Measurements from ENCODE around the gene CDKN1A.
A peak's percentile ranks its signal among the peaks of the same experiment; 100 is the strongest.
"Not testable (repeated sequence)": the region's sequence is repeated elsewhere in the genome, so short reads cannot be mapped to it uniquely, and the experiment has no call there.

The CDKN1A gene

GRCh38 chr6:36678488-36679042, at the start of gene CDKN1A:
TSS of gene CDKN1A (plus strand) at chr6:36678714. CDS start at chr6:36684102, 5,388 bp downstream.
- DNase-seq = peak in 12 of 14 donors; percentile 30 to 90 (median 68)

GRCh38 chr6:36629784-36630183, 48.7 kb upstream of the CDKN1A start:
- no peak for DNase-seq

- DNase-seq = no peak
Observed at GRCh38 chr6:36631326-36632011, 47.0 kb upstream of the CDKN1A start.

GRCh38 chr6:36633370-36633769, 45.1 kb upstream of the CDKN1A start:
- no peak for DNase-seq

GRCh38 chr6:36633915-36634314, 44.6 kb upstream of the CDKN1A start:
- DNase-seq = no peak

GRCh38 chr6:36634317-36635108, 44.0 kb upstream of the CDKN1A start:
- no peak for DNase-seq

- no peak for DNase-seq
Observed at GRCh38 chr6:36636283-36636682, 42.2 kb upstream of the CDKN1A start.

GRCh38 chr6:36636687-36637418, 41.7 kb upstream of the CDKN1A start:
- no peak for DNase-seq

GRCh38 chr6:36638579-36638978, 39.9 kb upstream of the CDKN1A start:
- DNase-seq = no peak

- DNase-seq = no peak
Observed at GRCh38 chr6:36639171-36639808, 39.2 kb upstream of the CDKN1A start.

GRCh38 chr6:36641543-36641942, 37.0 kb upstream of the CDKN1A start:
- DNase-seq = no peak

- peak in 4 of 14 donors; percentile 11 to 71 (median 22) for DNase-seq
Observed at GRCh38 chr6:36642913-36643817, 35.3 kb upstream of the CDKN1A start.

- DNase-seq = no peak
Observed at GRCh38 chr6:36643977-36644376, 34.5 kb upstream of the CDKN1A start.

- DNase-seq = no peak
Observed at GRCh38 chr6:36649086-36649485, 29.4 kb upstream of the CDKN1A start.

- DNase-seq = no peak
Observed at GRCh38 chr6:36649701-36650484, 28.6 kb upstream of the CDKN1A start.

- DNase-seq = no peak
Observed at GRCh38 chr6:36650848-36651478, 27.6 kb upstream of the CDKN1A start.

GRCh38 chr6:36651659-36652379, 26.7 kb upstream of the CDKN1A start:
- DNase-seq = no peak

GRCh38 chr6:36654469-36654868, 24.0 kb upstream of the CDKN1A start:
- not testable (repeated sequence) for DNase-seq

GRCh38 chr6:36655085-36655724, 23.3 kb upstream of the CDKN1A start:
- DNase-seq = no peak

All from C1 segment of cervical spinal cord (tissue), 14 donors.